Measurements from ENCODE around the gene VAT1L. TPM values are rescaled to one million over a fixed set of nuclear protein-coding genes. Genes with fewer than 3 reads are reported as not detected.

Gene VAT1L
- total RNA-seq, 1 experiment from 2014 or later: not detected

DNA sequence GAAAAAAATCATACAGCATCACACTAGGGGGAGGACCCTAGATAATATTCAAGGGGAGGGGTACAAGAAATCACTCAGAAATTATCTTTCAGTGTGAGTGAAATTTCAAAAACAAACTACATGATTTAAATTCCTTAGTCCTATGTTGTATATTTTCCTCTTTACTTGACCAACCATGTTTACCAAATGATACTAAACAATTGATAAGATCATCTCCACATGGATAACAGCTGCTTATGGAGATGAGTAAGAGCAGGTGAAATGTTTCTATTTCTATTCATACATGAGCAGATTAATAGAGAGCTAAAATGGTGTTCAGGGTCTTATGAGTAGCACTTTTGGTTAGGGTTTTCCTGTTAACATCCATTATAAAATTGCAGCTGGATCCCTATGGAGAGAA, 7.3 kb upstream of the VAT1L start:
- CTCF ChIA-PET: interaction anchor here (0.7 kb wide), 1 partner anchor 223 kb away, joined by 4 read pairs; no protein-coding TSS in a partner anchor
- TF ChIP-seq, protein P1, sequence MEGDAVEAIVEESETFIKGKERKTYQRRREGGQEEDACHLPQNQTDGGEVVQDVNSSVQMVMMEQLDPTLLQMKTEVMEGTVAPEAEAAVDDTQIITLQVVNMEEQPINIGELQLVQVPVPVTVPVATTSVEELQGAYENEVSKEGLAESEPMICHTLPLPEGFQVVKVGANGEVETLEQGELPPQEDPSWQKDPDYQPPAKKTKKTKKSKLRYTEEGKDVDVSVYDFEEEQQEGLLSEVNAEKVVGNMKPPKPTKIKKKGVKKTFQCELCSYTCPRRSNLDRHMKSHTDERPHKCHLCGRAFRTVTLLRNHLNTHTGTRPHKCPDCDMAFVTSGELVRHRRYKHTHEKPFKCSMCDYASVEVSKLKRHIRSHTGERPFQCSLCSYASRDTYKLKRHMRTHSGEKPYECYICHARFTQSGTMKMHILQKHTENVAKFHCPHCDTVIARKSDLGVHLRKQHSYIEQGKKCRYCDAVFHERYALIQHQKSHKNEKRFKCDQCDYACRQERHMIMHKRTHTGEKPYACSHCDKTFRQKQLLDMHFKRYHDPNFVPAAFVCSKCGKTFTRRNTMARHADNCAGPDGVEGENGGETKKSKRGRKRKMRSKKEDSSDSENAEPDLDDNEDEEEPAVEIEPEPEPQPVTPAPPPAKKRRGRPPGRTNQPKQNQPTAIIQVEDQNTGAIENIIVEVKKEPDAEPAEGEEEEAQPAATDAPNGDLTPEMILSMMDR (IDR thresholded peaks at IDR 0.05; ENCODE audit: unreplicated experiment): no peak

GRCh38 chr16:77782694-77783093, 5.7 kb upstream of the VAT1L start:
- no TSS peak for BruUV-seq (replicated peaks)
- no peak overlapping the region for H3K27ac Mint-ChIP-seq (ENCODE audit: unreplicated experiment)
- H3K4me1 Mint-ChIP-seq (ENCODE audit: low read depth, unreplicated experiment): no peaks in the 10 kb centered on the region
- H3K27me3 Mint-ChIP-seq (ENCODE audit: unreplicated experiment): peaks cover 32% of the 10 kb centered on the region
- H3K36me3 Mint-ChIP-seq (ENCODE audit: insufficient read depth, unreplicated experiment): no peaks in the 10 kb centered on the region
- H3K4me3 Mint-ChIP-seq (ENCODE audit: low read depth, unreplicated experiment): no peak overlapping the region
- TF ChIP-seq, protein P1 (IDR thresholded peaks at IDR 0.05; ENCODE audit: unreplicated experiment): no peak
- intact Hi-C loops (cut with micrococcal nuclease; ENCODE audit: unreplicated experiment): no loop called here
- DNase-seq: no peak
- CTCF ChIA-PET: no interaction called here
- peaks cover 3% of the 10 kb centered on the region for H3K9me3 Mint-ChIP-seq (ENCODE audit: low read depth, unreplicated experiment)

More for the DNA sequence above, 7.3 kb upstream of the VAT1L start:
- no peak overlapping the region for H3K27ac Mint-ChIP-seq (ENCODE audit: unreplicated experiment)
- H3K4me3 Mint-ChIP-seq (ENCODE audit: low read depth, unreplicated experiment): no peak overlapping the region
- intact Hi-C loops (cut with micrococcal nuclease; ENCODE audit: unreplicated experiment): no loop called here
- no peaks in the 10 kb centered on the region for H3K36me3 Mint-ChIP-seq (ENCODE audit: insufficient read depth, unreplicated experiment)
- BruUV-seq (replicated peaks): no TSS peak
- H3K4me1 Mint-ChIP-seq (ENCODE audit: low read depth, unreplicated experiment): no peaks in the 10 kb centered on the region
- H3K9me3 Mint-ChIP-seq (ENCODE audit: low read depth, unreplicated experiment): peaks cover 3% of the 10 kb centered on the region
- H3K27me3 Mint-ChIP-seq (ENCODE audit: unreplicated experiment): peaks cover 18% of the 10 kb centered on the region
- DNase-seq: no peak

GRCh38 chr16:77784441-77785372, 3.7 kb upstream of the VAT1L start:
- DNase-seq: no peak
- Mint-ChIP-seq H3K4me1 (ENCODE audit: low read depth, unreplicated experiment) (no peaks in the 10 kb centered on the region), H3K27ac (ENCODE audit: unreplicated experiment) (no peak overlapping the region), H3K9me3 (ENCODE audit: low read depth, unreplicated experiment) (peaks cover 3% of the 10 kb centered on the region), H3K27me3 (ENCODE audit: unreplicated experiment) (peaks cover 25% of the 10 kb centered on the region), H3K4me3 (ENCODE audit: low read depth, unreplicated experiment) (no peak overlapping the region), H3K36me3 (ENCODE audit: insufficient read depth, unreplicated experiment) (no peaks in the 10 kb centered on the region)
- no TSS peak for BruUV-seq (replicated peaks)
- TF ChIP-seq, protein P1 (IDR thresholded peaks at IDR 0.05; ENCODE audit: unreplicated experiment): no peak
- intact Hi-C loops (cut with micrococcal nuclease; ENCODE audit: unreplicated experiment): no loop called here
- CTCF ChIA-PET: no interaction called here

DNA sequence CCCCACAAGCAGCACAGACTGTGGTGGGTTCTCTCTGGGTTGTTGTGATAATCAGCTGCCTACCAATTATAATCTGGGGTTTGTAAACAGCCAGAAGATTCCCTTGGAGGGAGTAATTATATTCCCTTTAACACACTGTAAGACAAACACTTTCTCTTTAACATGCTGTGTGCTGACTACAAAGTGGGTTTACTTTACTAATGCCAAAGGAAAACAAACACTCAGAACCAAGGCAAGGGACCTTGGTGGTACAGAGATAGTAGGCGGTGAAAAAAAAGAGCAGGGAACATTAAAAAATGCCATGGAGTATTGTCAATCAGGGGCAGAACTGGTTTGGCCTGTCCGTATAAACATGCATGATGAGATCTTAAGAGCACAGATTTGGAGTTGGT, 3.0 kb upstream of the VAT1L start:
- TF ChIP-seq, protein P1 (IDR thresholded peaks at IDR 0.05; ENCODE audit: unreplicated experiment): no peak
- H3K36me3 Mint-ChIP-seq (ENCODE audit: insufficient read depth, unreplicated experiment): no peaks in the 10 kb centered on the region
- H3K27ac Mint-ChIP-seq (ENCODE audit: unreplicated experiment): no peak overlapping the region
- H3K4me1 Mint-ChIP-seq (ENCODE audit: low read depth, unreplicated experiment): no peaks in the 10 kb centered on the region
- intact Hi-C loops (cut with micrococcal nuclease; ENCODE audit: unreplicated experiment): no loop called here
- peaks cover 3% of the 10 kb centered on the region for H3K9me3 Mint-ChIP-seq (ENCODE audit: low read depth, unreplicated experiment)
- no TSS peak for BruUV-seq (replicated peaks)
- CTCF ChIA-PET: no interaction called here
- peaks cover 25% of the 10 kb centered on the region for H3K27me3 Mint-ChIP-seq (ENCODE audit: unreplicated experiment)
- DNase-seq: no peak
- no peak overlapping the region for H3K4me3 Mint-ChIP-seq (ENCODE audit: low read depth, unreplicated experiment)
